Umbilical cord (tissue), 2 donors: ENCODE data around the gene OSBPL6. TPM values are rescaled to one million over a fixed set of nuclear protein-coding genes. Genes with fewer than 3 reads are reported as not detected.
A peak's percentile ranks its signal among the peaks of the same experiment; 100 is the strongest.
"Not testable (repeated sequence)": the region's sequence is repeated elsewhere in the genome, so short reads cannot be mapped to it uniquely, and the experiment has no call there.

Experiments used
- DNase-seq: peaks from one replicate; pipeline ENCODE4 v3.0.0-alpha.2; 2015; ENCODE audit warnings: low spot score
- total RNA-seq: library from RNA; depleted of rRNA; stranded (reverse); fragments of >200 nt; gene quantifications from one replicate; pipeline ENCODE4 v1.2.3, GENCODE V29; 2014; ENCODE audit warnings: low replicate concordance; ENCODE audit not compliant: insufficient read depth

Gene OSBPL6
- 0.96 TPM for total RNA-seq

DNA sequence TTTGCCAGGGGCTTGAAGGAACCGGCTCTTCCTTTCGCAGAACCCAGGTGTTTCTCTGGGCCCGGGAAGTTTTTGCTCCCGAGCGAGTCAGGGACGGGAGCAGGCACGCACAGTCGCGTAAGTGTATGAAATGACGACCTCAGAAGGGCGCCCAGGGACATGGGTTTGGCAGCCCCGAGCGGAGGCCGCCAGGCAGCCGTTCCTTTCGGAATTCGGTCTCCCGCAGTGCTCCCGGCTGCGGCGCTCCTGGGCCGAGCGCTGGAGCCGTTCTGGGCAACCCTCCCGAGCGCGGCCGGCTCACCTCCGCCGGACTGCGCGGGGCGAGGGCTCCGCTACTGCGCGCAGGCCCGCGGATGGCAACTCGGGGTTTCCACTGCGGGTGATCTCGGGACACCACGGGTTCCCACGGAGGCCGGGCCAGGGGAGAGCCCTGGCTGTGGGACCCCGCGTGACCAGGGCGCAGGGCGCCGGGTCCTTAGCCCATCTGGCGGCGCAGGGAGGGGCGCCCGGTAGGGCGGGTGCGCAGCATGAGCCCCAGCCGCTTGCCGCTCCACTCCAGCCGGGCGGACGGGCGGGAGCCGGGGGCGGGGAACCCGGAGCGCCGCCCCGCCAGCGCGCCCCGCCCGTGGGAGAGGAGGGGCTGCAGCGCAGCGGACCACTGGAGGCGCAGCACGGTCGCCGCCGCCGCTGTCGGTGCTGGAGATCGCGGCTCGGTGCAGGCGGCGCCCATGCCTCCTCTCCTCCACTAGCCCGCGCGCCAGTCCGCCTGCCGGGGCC is at the start of gene OSBPL6:
OSBPL6 (plus strand) TSS at position 690 of the 777 bp plus-strand sequence. CDS start 111,673 bp downstream, outside the sequence.
- peak; percentile 80 for DNase-seq

DNA sequence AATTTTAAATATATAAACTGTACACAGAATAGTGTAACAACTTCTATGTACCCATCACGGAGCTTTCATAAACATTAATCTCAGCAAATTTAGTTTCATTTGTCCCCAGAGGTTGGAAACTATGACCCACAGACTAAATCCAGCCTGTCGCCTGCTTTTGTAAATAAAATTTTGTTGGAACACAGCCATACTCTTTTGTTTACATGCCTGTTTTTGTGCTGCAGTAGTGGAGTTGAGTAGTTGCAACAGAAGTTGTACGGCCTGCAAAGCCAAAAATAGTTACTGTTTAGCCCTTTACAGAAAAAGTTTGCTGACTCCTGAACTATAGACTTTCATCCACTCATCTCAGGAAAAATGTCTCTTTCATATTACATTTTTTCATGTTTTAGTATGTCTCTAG is 42.3 kb upstream of the OSBPL6 start:
- peak; percentile 20 for DNase-seq

DNA sequence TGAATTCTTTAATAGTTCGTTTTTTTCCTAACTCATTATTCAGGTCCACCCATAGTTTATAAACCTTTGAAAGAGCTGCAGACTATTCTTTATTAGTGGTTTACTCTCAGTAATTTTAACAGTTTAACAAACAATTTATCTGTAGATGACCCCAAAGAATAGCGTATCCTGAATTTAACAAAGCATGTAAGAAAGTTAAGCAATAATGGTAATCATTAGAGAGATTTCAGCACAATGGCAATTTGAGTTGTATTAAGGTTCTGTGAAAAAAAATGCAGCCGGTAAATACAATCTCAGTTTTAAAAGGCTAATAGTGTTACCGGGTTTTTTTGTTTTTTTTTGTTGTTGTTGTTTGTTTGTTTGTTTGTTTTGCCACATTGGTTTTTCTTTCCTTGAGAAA is 41.8 kb upstream of the OSBPL6 start:
- DNase-seq = no peak

DNA sequence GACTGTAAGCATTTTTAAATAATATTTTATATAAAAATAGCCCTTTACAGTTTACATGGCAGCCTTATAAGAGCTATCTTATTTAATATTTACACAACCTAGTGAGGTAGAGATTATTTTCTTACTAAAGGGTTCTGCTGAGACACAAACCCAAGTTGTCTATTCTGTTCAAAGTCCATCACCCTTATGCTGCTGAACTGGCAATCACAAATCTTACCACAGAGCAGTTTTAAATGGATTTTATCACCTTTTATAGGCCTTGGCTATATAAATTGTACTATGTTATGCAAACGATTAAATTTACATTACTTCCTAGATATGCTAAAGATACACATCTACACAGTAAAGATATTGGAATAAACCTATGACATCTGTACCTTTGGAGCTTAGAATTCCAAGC is 41.3 kb upstream of the OSBPL6 start:
- DNase-seq = no peak

DNA sequence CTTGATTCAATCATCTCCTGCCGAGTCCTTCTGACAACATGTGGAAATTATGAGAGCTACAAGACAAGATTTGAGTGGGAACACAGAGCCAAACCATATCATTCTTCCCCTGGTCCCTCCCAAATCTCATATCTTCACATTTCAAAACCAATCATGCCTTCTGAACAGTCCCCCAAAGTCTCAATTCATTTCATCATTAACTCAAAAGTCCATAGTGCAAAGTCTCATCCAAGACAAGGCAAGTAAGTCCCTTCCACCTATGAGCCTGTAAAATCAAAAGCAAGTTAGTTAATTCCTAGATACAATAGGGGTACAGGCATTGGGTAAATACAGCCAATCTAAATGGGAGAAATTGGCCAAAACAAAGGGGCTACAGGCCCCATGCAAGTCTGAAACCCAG is 40.4 kb upstream of the OSBPL6 start:
- not testable (repeated sequence) for DNase-seq

DNA sequence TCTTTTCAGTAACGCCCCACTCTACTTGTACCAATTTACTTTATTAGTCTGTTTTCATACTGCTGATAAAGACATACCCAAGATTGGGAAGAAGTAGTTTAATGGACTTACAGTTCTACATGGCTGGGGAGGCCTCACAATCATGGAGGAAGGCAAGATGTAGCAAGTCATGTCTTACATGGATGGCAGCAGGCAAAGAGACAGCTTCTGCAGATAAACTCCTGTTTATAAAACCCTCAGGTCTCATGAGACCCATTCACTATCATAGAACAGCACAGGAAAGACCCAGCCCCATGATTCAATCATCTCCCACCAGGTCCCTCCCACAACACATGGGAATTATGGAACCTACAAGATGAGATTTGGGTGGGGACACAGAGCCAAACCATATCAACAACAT is 38.8 kb upstream of the OSBPL6 start:
- DNase-seq = no peak

DNA sequence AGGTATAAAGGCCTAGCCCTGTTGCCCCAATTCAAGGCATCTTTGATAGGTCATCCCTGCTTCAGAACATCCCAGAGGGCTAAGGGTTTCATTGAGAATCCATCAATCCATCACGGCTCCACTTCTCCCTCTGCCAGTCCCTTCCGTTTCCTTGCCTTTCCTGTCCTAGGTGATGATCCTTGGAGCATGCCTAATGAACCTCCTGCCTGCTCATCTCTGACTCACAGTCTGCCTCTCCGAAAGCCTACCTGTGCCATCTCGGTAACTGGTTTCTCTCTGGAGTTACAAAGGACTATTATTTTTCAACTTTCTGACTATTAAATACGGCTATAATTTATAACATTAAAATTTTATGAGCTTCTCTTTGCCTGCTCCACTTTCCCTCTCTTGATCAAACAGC is 36.7 kb upstream of the OSBPL6 start:
- DNase-seq = no peak

DNA sequence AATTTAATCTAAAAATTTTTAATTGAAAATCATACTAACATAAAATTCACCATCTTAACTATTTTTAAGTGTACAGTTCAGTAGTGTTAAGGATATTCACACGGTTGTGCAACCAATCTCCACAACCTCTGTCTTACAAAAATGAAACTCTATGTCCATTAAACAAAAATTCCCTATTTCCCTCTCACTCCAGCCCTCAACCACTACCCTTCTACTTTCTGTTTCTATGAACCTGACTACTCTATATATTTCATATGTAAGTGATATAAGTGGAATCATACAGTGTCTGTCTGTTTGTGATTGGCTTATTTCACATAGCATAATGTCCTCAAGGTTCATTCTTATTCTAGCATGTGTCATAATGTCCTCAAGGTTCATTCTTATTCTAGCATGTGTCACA is 34.3 kb upstream of the OSBPL6 start:
- no peak for DNase-seq

DNA sequence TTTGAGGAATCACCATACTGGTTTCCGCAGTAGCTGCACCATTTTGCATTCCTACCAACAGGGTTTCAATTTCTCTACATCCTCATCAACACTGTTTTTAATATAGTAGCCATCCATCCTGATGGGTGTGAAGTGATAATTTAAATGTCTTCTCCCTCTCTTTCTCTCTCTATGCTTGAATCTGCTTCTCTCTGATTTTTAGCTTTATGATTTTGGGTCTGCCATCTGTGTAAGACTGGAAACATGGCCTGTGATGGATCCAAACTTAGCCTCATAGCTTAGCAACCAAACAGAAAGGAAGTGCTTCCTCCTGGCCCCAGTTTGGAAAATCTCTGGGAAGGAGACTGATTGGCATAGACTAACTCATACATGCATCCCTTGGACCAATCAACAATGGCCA is 33.7 kb upstream of the OSBPL6 start:
- DNase-seq = no peak

DNA sequence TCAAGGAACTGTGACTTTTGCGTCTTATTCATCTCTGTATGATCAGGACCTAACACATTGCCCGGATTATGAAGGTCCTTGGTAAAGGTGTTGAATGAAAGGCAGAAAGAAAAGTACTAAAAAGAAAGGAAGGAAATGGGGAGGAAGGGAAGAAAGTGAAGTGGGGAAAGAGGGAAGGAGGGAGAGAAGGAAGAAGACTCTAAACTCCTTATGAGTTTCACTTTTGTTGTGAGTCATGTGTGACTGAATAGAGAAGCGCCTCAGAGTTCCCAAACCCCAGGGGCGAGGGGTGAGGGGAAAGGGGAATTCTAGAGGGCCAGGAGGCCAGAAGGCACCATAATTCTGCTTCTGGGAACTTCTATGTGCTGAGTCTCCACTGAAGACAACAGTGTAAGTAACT is 30.9 kb upstream of the OSBPL6 start:
- DNase-seq = peak; percentile 5

DNA sequence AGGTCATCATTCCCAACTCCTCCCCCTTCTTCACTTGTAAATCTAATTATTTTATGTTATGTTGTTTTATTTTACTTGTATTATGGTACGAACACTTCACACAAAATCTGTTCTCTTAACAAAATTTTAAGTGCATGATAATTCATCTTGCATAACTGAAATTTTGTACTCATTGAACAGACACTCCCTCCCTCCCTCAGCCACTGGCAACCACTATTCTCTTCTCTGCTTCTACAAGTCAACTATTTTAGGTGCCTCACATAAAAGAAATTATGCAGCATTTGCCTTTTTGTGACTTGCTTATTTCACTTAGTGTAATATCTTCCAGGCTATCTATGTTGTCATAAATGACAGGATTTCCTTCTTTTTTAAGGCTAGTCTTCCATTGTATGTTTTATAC is 30.4 kb upstream of the OSBPL6 start:
- no peak for DNase-seq

DNA sequence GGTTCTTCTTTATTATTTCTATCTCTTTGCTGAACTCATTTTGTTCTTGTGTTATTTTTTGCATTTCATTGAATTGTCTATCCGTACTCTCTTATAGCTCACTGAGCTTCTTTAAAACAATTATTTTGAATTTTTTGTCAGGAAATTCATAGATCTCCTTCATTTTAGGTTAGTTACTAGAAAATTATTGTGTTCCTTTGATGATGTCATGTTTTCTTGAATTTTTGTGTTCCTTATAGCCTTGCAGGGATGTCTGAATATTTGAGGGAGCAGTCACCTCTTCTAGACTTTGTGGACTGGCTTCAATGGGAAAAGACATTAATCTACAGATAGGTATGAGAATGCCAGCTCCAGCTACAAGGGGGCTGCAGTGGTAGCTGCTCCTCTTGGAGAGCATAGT is 20.7 kb upstream of the OSBPL6 start:
- DNase-seq = no peak

DNA sequence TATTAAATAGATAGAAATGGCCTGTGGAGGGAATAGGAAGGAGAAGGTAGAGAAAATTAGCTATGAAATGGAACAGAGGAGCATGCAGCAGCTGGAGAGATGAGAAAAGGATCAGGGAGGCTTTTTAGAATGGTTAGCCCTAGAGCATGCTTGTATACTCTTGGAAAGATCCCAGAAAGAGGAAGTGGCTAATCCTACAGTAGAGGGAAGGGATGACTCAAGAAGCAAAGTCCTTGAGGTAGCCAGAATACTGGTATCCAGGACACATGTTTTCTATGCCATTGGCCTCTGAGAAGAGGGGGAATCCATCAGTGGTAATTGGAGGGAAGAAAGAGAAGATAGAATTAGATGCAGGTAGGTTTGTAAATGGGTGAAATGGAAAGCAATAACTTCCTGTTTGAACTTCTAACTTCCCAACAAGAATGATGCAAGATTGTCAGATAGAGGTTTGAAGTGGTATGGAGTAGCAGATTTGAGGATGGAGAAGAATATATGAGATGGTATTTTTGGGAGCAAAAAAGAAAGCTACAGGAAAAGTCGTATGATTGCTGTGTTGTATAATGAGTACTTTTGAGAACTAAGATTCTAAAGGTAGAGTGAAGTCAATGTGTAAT is 17.1 kb upstream of the OSBPL6 start:
- peak; percentile 10 for DNase-seq

DNA sequence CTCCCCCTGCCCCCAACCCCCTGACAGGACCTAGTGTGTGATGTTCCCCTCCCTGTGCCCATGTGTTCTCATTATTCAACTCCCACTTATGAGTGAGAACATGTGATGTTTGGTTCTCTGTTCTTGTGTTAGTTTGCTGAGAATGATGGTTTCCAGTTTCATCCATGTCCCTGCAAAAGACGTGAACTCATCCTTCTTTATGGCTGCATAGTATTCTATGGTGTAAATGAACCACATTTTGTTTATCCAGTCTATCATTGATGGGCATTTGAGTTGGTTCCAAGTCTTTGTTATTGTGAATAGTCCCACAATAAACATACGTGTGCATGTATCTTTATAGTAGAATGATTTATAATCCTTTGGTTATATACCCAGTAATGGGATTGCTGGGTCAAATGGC is 13.7 kb upstream of the OSBPL6 start:
- DNase-seq = not testable (repeated sequence)

DNA sequence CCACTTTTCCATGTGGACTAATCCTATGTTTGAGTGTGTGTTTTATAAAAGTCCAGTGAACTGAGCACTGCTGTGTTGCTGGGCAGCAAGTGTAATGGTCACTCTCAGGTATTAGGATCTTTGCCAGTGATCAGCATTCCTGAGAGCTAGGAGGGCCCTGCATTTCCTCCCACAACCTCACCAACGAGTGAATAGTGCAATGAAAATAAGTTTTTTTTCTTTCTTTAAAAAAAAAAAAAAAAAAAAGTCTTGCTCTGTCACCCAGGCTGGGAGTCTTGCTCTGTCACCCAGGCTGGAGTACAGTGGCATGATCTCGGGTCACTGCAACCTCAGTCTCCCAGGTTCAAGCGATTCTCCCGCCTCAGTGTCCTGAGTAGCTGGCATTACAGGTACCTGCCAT is 6.5 kb upstream of the OSBPL6 start:
- DNase-seq = no peak

DNA sequence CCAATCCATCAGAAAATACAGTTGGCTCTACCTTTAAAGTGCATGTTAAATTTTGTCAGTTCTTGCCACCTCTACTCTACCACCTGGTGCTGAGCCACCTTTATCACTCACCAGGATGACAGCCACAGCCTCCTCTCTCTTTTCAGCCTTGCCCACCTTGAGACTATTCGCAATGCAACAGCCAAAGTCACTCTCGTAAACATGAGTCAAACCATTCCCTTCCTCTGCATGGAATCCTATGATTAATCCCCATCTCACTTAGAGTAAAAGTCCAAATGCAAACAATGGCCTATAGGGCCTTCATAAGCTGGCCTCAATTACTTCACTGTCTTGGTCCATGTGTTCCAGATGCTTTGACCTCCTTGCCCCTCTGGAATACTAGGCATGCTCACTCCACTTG is 5.8 kb upstream of the OSBPL6 start:
- no peak for DNase-seq

DNA sequence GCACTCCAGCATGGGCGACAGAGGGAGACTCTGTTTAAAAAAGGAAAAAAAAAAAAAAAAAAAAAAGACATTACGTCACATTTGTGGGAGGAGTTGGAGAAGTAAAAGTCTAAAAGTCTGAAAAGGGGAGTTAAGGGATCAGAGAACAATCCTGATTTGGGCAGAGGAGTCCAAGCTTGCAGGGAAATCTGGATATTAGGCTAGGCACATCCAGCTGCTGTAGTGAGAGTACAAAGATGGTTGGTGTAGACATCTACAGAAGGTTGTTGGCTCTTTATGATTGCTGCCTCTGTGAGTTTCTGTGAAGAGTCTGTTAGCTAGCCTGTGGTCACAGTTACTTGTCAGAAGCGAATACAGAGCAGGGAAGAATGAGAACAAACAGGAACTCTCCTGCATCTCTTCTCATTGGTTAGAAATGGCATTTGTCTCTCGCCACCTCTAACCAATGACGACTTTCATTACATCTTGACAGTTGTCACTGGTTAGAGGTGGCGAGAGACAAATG is 3.3 kb upstream of the OSBPL6 start:
- DNase-seq = peak; percentile 18

DNA sequence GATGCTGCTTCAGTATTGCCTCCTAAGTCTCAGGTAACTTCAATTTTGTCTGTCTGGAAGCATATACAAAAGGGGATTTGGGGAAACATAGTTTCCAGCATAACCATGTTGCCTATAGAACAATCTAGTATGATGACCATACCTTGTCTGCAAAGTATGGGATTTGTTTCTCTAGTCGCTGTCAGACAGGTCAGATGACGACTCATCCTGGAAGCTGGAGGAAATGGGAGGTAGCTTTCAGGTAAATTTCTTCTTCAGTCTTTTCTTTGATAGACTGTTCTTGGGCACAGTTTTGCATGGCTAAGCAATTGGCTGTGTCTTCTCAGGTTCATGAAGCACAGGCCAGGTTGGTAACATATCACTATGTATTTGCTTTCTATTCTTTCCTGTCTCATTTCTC is 2.8 kb upstream of the OSBPL6 start:
- no peak for DNase-seq

DNA sequence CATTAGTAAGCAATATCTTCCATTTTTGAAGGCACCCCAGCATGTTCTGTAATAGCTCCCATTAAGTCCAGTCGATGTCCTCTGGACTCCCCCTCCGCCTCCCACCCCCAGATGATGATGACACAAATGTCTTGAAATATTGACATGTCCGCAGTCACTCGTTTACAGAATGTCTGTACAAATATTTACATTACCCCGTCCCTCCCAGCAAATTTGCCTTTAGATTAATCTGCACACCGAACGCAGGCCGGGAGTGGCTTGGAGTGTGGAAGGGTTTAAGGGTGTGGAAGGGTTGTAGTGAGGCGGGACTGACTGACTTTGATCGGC is 853 bp upstream of the OSBPL6 start:
- no peak for DNase-seq

DNA sequence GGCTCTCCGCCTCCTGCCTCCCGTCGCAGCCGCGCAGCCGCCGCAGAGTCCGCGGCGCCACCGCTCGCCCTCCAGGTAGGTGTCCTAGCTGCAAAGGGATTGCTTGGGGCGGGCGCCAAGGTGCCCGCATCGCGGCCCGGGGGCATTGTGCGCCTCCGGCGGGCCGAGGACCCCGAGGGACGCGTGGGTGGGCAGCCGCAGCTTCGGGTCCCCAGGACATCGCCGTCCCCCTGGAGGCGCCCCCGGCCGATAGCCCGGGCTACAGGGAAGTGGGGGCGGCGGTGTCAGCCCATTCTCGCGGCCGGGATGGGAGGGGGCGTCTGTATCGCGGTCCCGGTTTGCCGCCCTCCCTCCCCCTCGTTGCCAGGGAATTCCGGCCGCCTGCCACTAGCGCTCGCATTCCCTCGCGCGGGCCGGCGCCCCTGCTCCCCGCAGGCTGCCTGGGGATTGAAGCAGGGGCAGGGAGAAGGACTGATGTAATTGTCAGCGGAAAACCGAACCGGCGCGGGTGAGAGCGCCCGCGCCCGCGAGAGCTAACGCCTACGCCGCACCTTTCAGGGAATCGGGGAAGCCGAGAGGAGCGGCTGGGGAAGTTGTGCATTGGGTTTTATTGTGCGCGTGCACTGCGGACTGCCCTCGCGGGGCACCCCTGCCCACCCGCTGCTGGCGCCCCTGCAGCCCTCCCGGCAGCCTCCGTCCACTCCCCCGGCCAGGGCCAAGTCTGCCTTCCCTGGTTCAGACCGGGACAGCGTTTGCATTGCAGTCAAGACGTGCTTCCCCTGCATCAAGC is 483 bp downstream of the OSBPL6 start:
- DNase-seq = peak; percentile 40

DNA sequence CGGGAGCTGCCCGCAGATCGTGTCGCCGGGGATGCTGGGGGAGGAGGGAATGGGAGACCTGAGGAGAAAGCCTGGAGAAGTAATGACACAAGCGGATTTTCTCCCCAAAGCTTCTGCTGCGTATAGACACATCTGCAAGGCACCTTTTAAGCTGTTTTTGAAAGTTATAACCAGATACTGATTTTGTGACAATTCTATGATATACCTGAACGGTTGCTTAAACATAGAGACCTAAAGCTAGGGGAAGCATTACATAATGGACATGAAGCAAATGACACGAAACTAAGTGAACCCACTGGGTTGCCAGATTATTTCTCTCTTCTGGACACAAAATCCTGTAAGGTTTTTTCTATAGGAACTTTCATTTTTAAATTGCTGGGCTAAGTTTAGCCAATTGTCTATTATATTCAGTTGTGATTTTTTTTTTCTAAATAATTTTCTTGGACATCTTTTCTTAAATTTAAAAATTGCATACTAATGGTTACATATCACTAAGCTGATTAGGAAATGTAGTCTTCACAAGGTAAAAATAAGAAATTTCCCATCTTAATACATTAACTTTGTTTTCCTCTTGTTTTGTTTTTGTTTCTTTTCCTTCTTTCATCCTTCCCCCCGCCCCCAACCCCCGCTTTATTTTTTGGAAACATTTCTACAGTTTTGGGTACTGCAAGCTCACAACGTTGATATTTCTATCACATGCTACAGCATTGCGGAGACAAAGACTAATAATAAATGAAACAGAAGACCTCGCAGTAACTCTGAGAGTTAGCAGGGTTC is 1.3 kb downstream of the OSBPL6 start:
- DNase-seq = no peak

DNA sequence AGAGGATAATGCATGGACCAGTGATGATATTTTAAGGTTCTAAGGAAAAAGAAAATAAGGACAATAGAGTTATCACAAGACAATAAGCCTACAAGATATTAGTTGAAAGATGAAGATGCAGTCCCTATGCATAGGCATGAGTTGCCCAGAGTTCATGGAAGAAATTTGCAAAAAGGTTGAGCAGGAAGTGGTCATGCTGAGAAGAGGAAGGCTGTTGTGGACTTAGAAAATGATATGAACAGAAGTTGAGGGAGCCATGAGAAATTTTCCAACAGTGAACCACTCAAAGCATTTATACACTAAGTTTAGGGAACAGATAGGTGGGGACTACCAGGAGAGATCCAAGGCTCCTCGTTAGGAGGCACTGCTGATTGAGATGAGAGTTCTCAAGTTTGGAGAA is 3.5 kb downstream of the OSBPL6 start:
- no peak for DNase-seq
